HG03025 (cell line): ENCODE measurements around the gene P3H1.
"Not testable (repeated sequence)": the region's sequence is repeated elsewhere in the genome, so short reads cannot be mapped to it uniquely, and the experiment has no call there.

ENCODE experiments used
- ATAC-seq: cut with Tn5 transposase; IDR thresholded peaks from one replicate; pipeline ENCODE4 v1.9.1; 2021; ENCODE audit warnings: mild to moderate bottlenecking, moderate library complexity; ENCODE audit not compliant: unreplicated experiment, low FRiP score

The P3H1 gene, protein sequence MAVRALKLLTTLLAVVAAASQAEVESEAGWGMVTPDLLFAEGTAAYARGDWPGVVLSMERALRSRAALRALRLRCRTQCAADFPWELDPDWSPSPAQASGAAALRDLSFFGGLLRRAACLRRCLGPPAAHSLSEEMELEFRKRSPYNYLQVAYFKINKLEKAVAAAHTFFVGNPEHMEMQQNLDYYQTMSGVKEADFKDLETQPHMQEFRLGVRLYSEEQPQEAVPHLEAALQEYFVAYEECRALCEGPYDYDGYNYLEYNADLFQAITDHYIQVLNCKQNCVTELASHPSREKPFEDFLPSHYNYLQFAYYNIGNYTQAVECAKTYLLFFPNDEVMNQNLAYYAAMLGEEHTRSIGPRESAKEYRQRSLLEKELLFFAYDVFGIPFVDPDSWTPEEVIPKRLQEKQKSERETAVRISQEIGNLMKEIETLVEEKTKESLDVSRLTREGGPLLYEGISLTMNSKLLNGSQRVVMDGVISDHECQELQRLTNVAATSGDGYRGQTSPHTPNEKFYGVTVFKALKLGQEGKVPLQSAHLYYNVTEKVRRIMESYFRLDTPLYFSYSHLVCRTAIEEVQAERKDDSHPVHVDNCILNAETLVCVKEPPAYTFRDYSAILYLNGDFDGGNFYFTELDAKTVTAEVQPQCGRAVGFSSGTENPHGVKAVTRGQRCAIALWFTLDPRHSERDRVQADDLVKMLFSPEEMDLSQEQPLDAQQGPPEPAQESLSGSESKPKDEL

DNA sequence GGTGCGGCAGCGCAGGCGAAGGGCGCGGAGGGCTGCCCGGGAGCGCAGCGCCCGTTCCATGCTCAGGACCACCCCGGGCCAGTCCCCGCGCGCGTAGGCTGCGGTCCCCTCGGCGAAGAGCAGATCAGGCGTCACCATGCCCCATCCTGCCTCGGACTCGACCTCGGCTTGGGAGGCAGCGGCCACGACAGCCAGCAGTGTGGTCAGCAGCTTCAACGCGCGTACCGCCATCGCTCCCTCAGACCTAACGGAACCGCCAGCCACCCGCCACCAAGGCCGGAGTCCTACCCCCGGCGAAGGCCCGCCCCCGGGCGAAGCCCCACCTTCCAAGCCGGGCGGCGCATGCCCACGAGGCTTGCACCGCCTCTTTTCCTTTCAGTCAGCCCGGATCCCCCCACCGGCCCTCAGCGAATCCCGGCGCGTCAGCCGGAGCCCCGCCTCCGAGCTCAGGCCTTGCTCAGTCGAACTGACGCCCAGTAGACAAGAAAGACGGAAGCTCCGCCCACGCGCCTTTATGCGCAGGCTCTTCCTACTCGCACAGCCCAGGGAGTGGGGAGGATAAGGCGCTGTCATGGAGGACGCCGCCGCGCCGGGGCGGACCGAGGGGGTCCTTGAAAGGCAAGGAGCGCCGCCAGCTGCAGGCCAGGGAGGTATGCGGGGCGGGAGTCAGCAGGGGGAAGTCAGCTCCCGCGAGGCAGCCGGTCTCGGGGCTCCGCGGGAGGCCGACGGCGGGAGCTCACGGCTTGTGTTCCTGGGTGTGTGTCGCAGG is at the start of gene P3H1, which contains the start of gene C1orf50:
P3H1 (minus strand) TSS at position 288 of the 769 bp plus-strand sequence; CDS start at position 231, 57 bp downstream.
C1orf50 (plus strand) TSS at position 509 of the 769 bp plus-strand sequence; CDS start at position 572, 63 bp downstream.
- peak; percentile 88 for ATAC-seq

DNA sequence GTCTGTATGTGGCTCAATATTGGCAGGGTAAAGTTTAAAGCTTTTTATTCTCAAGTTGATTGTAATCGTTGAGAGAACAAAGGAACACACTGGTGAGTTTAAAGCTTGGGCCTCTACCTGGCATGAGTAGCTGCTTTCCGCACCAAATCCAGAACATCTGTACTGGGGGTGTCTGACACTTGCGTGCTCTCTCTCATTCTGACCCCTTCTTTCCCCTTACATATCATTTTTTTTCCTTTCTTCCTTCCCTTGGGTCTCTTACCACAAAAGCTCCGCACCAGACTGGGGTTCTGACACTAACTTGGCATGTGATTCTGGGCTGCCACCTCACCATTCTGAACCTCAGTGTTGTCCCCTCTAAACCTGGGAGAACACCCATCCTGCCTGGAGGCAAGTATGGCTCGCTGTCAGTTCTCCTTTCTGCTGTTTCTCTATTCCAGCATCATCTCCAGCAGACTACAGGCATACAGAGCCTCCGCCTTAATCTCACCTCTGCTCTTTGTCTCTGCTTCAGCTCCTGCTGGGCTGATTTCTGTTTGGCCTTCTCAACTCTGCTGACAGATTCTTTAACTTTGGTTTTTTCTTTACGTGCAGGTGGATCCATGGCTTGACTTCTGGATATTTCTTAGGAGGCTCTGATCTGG is 49.2 kb upstream of the P3H1 start:
- no peak for ATAC-seq

DNA sequence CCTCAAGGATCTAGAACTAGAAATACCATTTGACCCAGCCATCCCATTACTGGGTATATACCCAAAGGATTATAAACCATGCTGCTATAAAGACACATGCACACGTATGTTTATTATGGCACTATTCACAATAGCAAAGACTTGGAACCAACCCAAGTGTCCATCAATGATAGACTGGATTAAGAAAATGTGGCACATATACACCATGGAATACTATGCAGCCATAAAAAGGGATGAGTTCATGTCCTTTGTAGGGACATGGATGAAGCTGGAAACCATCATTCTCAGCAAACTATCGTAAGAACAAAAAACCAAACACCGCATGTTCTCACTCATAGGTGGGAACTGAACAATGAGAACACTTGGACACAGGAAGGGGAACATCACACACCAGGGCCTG is 48.0 kb upstream of the P3H1 start:
- ATAC-seq = not testable (repeated sequence)

DNA sequence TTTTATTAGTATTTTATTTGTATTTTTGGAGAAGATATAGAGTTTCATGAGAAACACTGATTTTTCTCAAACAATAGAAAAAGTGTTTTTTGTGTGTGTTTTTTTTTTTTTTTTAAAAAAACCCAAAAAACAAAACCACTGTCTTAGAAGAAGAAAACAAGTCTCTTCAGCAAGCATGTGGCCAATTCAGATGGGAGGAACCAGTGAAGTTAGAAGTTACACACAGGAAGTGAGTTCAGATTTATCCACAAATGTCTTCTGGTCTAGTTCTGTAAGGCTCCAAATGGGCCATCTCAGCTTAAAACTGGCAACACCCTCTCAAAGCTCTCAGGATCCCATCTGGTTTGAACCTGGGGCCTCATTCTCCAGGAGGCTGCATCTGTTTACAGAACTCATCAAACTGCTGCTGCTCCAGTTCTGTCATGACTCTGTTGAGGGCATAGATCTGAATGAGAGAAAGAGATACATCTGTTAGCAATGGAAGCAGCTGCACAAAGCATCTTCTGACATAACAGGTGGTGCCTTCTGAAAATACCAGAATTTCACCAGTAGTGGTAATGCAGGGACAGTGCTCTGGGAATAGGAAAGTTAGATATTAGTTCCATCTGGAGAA is 40.3 kb upstream of the P3H1 start:
- ATAC-seq = no peak

DNA sequence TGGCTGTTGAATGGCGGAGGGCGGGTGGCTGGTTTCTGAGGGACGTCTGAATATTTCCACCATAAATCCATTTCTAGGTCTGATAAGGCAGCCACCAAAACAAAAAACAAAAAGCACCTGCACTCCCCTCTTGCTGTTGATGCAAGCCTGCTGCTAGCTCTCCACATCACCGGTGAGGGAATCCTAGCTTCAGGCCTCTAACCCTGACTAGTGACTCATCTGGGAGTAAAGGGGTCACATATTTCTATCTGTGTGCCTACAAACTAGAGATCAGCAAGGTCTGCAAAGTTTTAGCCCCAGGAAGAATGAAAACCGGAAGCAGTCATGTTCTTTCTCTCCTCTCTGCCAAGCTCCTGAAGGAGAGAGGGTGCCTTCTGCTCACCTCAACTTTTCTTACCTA is 39.8 kb upstream of the P3H1 start:
- no peak for ATAC-seq

DNA sequence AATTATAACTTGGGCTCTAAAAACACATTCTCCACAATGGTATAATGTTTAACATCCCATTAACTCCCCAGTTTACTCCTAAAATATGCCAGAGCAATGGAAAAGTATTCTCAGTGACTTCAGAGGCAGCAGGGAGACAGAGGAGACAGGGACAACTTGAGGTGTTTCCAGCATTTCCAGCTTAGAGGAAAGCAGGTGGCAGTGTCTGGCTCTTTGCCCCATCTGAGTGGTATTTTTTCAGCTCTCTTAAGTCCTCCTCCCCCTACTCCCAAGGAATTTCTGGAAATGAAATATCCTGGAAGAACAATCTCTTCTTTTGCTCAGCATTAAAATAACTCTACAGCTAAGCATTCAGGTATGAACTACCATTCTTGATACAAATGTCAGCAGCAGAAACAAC is 39.3 kb upstream of the P3H1 start:
- ATAC-seq = no peak

DNA sequence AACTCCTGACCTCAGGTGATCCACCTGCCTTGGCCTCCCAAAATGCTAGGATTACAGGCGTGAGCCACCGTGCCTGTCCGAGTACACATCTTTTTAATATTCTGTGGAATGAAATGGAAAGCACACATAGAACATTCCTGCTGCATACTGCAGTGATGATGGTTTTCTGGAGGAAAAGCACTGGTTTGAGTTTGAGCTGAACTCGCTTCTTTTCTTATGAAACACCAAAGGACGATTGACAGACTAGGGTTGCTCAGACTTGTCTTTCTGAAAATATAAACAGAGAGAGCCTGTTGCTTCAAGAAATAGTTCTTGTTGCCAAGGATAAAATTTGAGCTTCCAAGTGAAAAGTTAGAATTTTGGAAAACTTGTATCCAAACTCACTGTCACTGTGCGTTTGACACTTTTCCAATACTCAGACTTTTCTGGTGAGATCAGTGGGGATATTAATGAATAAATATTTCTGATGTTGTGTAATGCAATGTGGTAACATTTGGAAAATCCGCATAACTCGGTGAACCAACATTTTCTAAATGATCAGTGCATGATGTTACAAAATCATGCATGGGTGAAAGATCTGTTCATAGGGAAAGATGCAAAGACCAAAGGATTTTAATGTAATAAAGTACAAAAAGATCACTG is 35.1 kb upstream of the P3H1 start:
- no peak for ATAC-seq

DNA sequence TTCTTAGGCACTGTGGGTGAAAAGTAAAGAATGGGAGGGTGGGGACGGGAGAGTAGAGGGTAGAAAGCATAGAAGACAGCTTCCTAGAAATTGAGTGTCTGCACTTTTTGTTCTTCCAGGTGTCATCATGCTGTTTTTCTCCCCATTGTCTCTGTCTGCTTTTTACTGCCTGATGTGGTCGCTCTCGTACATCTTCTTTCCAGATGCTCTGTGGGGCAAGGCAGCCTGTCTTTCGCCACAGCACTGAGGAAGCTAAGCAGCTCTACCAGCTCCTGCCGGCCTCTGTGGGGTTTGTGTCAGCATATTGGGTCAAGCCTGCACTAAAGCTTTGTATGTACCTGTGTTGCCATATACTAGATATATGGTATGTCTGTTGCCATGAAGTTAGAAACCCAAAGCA is 31.2 kb upstream of the P3H1 start:
- no peak for ATAC-seq

DNA sequence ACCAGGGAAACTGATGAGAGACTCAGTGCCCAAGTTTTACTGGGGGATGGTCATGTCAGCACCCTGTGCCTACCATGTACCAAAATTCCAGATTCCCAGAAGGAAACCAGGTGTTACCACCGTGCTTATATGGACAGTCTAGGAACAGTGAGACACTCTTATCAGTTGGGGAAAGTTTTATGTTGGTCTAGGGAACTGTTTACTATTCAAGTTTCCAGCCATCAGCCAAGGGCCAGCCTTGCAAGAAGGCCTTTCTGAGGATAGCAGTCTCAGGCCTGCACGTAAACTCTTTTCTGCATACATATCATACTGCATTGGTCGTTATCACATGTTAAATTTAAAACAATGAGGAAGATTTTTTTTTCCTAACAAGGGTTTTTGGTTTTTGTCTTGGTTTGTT is 30.6 kb upstream of the P3H1 start:
- ATAC-seq = no peak

DNA sequence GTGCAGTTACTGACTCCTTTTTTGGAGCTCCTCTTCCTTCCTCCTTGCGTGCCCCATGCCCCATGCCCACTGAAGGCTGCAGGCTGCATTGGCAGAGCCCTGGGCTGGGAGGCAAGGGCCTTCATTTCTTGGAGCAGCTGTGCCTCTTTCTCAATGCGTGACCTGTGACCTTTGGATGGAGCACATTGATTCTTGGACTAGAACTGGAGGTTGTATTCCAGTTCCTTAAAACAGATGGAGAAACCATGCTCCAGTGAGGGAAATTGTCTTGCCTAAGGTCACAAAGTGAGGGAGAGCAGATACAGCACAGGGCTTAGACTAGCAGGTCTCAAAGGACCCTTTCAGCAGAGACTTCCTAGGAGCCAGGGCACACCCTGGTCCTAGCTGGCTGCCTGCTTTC is 27.0 kb upstream of the P3H1 start:
- ATAC-seq = no peak

DNA sequence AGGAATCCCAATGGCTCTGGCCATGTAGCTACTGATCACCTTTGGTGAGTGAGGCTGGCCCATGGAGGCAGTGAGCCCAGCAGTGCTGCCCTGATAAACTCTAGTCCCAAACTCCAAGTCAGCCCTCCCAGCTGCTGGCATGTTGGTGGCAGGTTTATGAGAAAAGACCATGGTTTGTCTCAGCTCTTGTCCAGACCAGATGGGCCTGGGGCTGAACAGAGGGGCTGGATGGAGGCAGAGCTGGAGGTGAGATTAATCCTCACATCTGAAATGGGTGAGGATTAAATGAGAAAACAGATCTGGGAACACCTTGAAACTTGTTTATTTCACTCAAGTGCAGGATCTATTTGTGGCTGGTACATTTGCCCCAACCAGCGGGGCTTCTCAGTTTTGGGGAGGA is 21.2 kb upstream of the P3H1 start:
- ATAC-seq = no peak

DNA sequence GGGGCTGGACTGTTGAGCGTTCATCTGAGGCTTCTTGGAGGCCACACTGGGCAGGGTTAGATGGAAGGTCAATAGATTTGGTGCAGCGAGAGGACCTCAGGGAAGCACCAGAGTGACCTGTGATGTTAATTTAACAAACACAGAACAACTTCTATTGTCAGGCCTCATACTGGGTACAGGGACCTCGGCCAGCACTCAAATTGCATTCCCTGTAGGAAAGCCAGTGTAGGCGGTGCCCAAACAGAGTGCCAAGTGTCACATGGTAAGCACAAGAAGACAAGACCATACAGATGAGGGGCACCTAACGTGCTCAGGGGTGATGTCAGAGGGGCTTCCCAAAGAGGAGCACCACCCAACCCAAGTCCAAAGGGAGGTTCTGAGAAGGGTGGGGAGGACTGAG is 19.3 kb upstream of the P3H1 start:
- ATAC-seq = no peak

DNA sequence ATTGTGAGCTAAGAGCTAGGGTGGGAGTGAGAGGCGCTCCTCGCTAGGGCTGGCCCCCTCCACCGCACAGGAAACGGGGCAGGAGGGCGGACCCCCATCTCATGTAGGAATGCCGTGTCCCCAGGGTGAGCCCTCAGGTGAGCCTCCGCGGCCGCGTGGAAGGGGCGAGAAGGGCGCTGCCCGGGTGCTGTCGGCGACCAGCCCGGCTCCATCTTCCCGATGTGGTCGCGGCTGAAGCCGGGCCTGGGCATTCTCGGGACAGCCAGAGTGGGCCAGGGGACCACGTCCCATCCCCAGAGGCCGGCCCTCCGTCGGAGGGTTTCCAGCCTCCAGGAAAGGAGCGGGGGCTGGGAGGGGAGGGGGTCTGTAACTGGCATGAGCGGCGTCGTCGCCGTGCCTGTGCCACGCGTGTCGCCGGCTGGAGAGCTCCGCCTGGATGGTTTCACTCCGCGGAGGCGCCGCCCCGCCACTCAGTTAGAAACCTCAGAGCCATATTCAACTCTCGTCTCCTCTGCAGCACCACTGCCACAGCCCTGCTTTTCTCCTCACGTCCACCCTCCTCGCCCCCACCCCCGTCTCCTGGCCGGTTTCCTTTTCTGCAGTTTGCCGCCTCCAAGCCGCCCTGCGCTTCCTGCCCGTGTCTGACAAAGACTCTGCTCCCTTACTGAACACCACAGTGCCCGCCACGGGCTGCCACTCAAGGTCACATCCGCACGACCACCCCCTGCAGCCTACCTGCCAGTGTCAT is 18.3 kb upstream of the P3H1 start, which contains the start of gene TMEM269:
TMEM269 (plus strand) TSS at position 46 of the 748 bp plus-strand sequence. CDS start 4,903 bp downstream, outside the sequence.
- ATAC-seq = no peak

DNA sequence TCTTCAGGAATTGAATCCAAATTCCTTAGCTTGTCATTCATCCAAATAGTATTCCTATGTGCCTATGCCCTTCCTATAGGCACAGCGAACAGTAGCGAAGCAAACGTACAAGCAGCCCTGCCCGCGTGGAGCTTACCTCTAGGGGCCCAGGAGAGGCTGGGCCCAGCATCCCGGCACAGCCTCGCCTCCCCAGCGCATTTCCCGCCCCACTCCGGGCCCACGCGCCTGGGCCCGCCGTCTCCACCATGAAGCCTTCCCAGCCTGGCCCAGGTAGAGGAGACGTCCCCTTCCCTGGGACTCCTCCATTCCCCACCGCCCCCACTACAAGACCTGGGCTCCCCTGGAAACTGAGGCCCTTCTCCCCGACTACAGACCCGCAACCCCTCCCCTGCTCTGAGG is 17.7 kb upstream of the P3H1 start:
- ATAC-seq = no peak

DNA sequence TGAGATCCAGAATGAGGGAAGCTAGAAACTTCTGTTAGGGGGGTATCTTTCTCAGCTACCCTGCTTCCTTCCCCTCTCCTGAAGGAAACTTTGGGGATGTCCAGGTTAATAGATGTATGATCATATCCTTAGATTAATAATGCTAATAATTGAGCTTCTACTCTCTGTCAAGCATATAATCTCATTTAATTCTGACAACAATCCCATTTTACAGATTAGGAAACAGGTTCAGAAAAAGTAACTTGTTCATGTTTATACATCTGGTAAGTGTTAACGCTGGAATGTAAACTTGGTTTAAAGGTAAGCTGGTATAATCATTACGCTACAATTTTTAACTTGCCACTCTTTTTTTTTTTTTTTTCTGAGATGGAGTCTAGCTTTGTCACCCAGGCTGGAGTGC is 16.3 kb upstream of the P3H1 start:
- no peak for ATAC-seq

DNA sequence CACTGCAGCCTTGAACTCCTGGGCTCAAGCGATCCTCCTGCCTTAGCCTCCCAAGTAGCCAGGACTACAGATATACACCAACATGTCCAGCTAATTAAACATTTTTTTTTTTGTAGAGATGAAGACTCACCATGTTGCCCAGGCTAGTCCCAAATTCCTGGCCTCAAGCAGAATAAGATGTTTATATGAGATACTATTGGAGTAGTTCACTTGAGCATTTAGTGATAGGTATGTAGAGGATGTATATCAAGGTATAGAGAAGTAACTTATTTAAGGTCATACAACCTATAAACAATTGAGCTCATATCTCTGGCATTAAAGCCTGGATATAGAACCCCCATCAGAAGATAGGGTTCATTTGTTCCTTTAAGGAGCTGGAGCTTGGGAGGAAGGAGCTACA is 13.3 kb upstream of the P3H1 start:
- ATAC-seq = no peak

DNA sequence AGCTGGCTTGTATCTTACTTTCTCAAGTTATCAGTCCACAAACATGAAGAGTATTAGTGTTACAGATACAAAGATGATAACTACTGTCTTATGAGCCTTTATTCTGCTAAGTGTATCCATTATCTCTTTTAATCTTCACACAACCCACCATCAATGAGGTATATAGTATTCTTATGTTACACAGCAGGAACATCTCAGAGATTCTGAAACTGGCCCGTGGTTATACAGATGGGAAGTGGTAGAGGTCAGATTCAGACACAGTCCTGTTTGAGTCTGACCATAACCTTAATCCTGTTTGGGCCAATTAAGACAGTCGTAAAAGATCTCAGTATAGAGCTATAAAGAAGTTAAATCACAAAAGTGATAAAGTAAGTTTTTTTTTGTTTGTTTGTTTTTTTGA is 12.9 kb upstream of the P3H1 start:
- ATAC-seq = no peak

DNA sequence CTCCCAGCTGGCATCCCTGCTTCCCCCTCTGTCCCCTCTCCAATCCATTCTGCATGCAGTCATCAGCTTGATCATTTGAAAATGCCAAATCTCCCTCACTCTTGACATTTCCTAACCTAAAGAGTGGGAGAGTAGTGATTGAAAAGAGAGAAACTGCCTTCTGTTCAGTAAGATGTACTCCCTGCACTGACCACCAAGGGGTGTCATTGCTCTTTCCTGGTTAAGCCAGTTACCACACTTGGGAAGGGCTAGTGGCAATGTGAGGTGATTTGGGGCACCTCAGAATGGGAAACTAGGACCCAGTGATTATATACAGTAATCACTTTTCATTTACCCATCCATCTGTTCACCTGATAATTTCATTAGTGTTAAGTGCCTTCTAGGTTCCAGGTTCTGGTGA is 11.0 kb upstream of the P3H1 start:
- no peak for ATAC-seq

DNA sequence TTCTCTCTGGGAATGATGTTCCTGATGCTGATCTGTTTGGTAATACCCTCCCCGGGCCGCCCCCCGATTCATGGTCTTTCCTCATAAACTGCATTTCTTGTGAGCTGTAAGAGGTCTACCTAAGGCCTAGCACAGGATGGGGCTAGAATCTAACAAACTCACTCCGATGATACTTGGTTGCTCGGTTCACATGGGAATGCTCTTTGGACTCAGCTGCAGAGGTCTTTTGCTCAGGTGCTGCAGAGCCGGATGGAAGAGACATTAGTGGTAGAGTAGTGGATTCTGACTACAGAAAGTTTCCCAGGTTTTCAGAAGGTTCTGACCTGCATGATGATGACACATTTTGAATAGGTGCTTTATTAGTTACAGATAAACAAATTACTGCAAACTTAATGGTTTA is 9.7 kb upstream of the P3H1 start:
- no peak for ATAC-seq
